ENCODE data around the gene RBM39.

DNA sequence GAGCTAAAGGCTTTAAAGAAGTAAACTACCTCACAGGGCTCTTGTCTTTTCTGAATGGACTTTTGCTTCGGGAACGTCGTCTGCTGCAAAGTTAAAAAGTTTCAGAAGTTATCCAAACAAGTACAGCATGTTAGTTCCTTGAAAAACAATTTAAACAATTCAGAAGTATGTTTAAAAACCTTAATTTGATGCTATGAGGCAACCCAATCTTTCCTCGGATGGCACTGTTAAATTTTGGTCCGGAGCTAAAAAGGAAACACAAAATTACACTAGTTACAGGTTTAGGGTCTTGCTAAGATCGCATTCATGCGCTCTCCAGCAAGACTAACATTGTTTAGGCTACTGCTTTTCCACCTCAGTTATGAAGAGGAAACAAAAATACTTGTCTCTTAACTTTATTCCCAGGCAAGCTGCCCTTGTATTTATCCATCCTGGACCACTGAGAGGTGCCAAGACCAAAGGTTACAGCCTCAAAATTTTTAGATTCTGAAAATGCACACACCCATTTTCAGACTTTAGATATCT is 12.7 kb downstream of the RBM39 start:
- TF ChIP-seq, protein P1, sequence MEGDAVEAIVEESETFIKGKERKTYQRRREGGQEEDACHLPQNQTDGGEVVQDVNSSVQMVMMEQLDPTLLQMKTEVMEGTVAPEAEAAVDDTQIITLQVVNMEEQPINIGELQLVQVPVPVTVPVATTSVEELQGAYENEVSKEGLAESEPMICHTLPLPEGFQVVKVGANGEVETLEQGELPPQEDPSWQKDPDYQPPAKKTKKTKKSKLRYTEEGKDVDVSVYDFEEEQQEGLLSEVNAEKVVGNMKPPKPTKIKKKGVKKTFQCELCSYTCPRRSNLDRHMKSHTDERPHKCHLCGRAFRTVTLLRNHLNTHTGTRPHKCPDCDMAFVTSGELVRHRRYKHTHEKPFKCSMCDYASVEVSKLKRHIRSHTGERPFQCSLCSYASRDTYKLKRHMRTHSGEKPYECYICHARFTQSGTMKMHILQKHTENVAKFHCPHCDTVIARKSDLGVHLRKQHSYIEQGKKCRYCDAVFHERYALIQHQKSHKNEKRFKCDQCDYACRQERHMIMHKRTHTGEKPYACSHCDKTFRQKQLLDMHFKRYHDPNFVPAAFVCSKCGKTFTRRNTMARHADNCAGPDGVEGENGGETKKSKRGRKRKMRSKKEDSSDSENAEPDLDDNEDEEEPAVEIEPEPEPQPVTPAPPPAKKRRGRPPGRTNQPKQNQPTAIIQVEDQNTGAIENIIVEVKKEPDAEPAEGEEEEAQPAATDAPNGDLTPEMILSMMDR (IDR thresholded peaks at IDR 0.05; ENCODE audit: low read length) = no peak
- no peak for TF ChIP-seq EZH2 (IDR thresholded peaks at IDR 0.05; ENCODE audit: borderline replicate concordance, low read length)

All from OCI-LY1 (cell line).